Keratinocyte (primary cell): ENCODE data around the gene MX2. TPM values are rescaled to one million over a fixed set of nuclear protein-coding genes. Genes with fewer than 3 reads are reported as not detected.
A peak's percentile ranks its signal among the peaks of the same experiment; 100 is the strongest.

Experiments
- DNase-seq: peaks from one replicate; pipeline ENCODE4 v3.0.0-alpha.2; 2011; ENCODE audit warnings: low read depth, missing footprints, low spot score
- FAIRE-seq: peaks from 2 replicates; lab custom pipeline; 2011; peaks lifted over from hg19 to GRCh38; lab: Jason Lieb, UNC
- H2AFZ ChIP-seq: 2 replicates; pipeline ENCODE4 v1.6.0; 2012; ENCODE audit warnings: low read length, control low read depth, inconsistent platforms; ENCODE audit not compliant: control insufficient read depth
- H3K27ac ChIP-seq: 2 replicates; pipeline ENCODE4 v1.5.1; 2011; ENCODE audit warnings: low read length; ENCODE audit not compliant: control insufficient read depth, insufficient read depth
- H3K27me3 ChIP-seq: 3 replicates; pipeline ENCODE4 v1.6.0; 2011; ENCODE audit warnings: low read length; ENCODE audit not compliant: control insufficient read depth, insufficient read depth; ENCODE audit errors: extremely low read depth
- H3K36me3 ChIP-seq, 2 experiments: 2 replicates in 1 of 2; 3 replicates in 1 of 2; pipeline ENCODE4 v1.5.1; 2011; ENCODE audit warnings: low read length in 2 of 2, mild to moderate bottlenecking in 1 of 2; ENCODE audit not compliant: control insufficient read depth in 2 of 2, insufficient read depth in 2 of 2; ENCODE audit errors: extremely low read depth in 1 of 2
- H3K4me1 ChIP-seq: 3 replicates; pipeline ENCODE4 v1.5.1; 2011; ENCODE audit warnings: low read length; ENCODE audit not compliant: control insufficient read depth, insufficient read depth; ENCODE audit errors: extremely low read depth
- H3K4me2 ChIP-seq: 3 replicates; pipeline ENCODE4 v1.6.0; 2011; ENCODE audit warnings: low read depth, low read length; ENCODE audit not compliant: control insufficient read depth, insufficient read depth; ENCODE audit errors: extremely low read depth
- H3K4me3 ChIP-seq, 3 experiments: fragments of 200-600 bp in 1 of 3; sonication (generic) in 1 of 3; 2 replicates in 2 of 3; 3 replicates in 1 of 3; pipeline ENCODE4 v1.5.1; 2011 to 2016; ENCODE audit warnings: low read length in 3 of 3, mild to moderate bottlenecking in 3 of 3, control low read depth in 2 of 3, inconsistent platforms in 1 of 3, low read depth in 1 of 3, mixed read lengths in 1 of 3, mixed run types in 1 of 3, moderate library complexity in 1 of 3; ENCODE audit not compliant: control insufficient read depth in 2 of 3, insufficient read depth in 2 of 3; ENCODE audit errors: extremely low read depth in 1 of 3
- H3K79me2 ChIP-seq: 2 replicates; pipeline ENCODE4 v1.6.0; 2012; ENCODE audit warnings: low read length; ENCODE audit not compliant: control insufficient read depth, insufficient read depth
- H3K9ac ChIP-seq: 3 replicates; pipeline ENCODE4 v1.6.0; 2011; ENCODE audit warnings: low read length; ENCODE audit not compliant: control insufficient read depth, insufficient read depth; ENCODE audit errors: extremely low read depth
- H3K9me1 ChIP-seq: 3 replicates; pipeline ENCODE4 v1.6.0; 2011; ENCODE audit warnings: low read length; ENCODE audit not compliant: control insufficient read depth, insufficient read depth; ENCODE audit errors: extremely low read depth
- H3K9me3 ChIP-seq: 2 replicates; pipeline ENCODE4 v1.5.1; 2012; ENCODE audit warnings: low read depth, low read length; ENCODE audit not compliant: control insufficient read depth
- H4K20me1 ChIP-seq: 3 replicates; pipeline ENCODE4 v1.6.0; 2011; ENCODE audit warnings: low read length; ENCODE audit not compliant: control insufficient read depth, insufficient read depth; ENCODE audit errors: extremely low read depth
- CTCF ChIP-seq, 3 experiments: IDR thresholded peaks in 1 of 3; conservative IDR thresholded peaks in 1 of 3; optimal IDR thresholded peaks in 1 of 3; 2 replicates in 2 of 3; 3 replicates in 1 of 3; pipeline versions ENCODE3 to v1.5.1; 2011; ENCODE audit warnings: low read length in 3 of 3, mild to moderate bottlenecking in 3 of 3, moderate library complexity in 2 of 3, control low read depth in 1 of 3, inconsistent platforms in 1 of 3; ENCODE audit not compliant: insufficient read depth in 2 of 3; ENCODE audit errors: extremely low read depth in 1 of 3
- EZH2 ChIP-seq: IDR thresholded peaks from one replicate; pipeline ENCODE4 v1.6.1; 2012; ENCODE audit warnings: inconsistent platforms, mild to moderate bottlenecking, low read length, moderate library complexity
- dilution Hi-C: fragments of 300-500 bp; cut with MboI; formaldehyde crosslinking; loops from one replicate; pipeline ENCODE4 v1.7.0; 2020; ENCODE audit warnings: low sequenced_read_pairs; ENCODE audit not compliant: extremely low pct_ligation_motif_present
- polyA plus RNA-seq, 5 experiments: library from polyadenylated mRNA; depleted of rRNA in 3 of 5; stranded (reverse) in 3 of 5; stranded (forward) in 1 of 5; unstranded in 1 of 5; fragments of >200 nt; gene quantifications; 1 replicate in 1 of 5; 2 replicates in 3 of 5; 3 replicates in 1 of 5; pipeline versions ENCODE4 v1.2.1 to v1.2.3, GENCODE V29; 2011 to 2012; ENCODE audit warnings: missing spikeins in 2 of 5, low read depth in 1 of 5, low replicate concordance in 1 of 5

The MX2 gene
- polyA plus RNA-seq, 1 donor (not counting 4 experiments of a cell fraction or from before 2014, with no cell fraction given): 7.1 TPM

DNA sequence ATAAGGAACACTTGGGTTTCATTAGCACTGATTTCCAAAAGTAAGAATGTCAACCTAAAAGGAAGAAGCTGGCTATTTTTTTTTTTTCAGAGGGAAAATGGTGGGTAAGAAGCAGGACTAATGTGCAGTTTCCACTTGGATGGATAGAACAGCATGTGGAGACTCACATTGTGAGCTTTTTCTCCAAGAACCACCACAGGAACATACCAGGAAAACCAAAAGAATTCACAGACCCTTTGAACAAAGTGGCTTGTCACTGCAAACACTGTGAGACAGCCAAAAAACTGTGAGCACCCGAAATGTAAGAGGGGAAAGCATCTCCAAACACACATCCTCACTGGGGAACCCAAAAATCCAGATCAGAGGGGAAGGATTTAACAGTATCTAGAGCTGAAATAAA, 48.5 kb downstream of the MX2 start:
- FAIRE-seq (no peak), DNase-seq (no peak)
- Histone ChIP-seq H3K9me3 (no peaks in the 10 kb centered on the region), H3K79me2 (no peaks in the 10 kb centered on the region), H3K4me1 (peaks cover 6% of the 10 kb centered on the region), H3K27me3 (peaks cover 3% of the 10 kb centered on the region), H4K20me1 (no peaks in the 10 kb centered on the region), H3K9ac (no peak overlapping the region), H3K4me2 (no peak overlapping the region), H3K27ac (no peak overlapping the region), H3K4me3 (no peak overlapping the region), H3K9me1 (no peaks in the 10 kb centered on the region), H3K36me3 (no peaks in the 10 kb centered on the region), H2AFZ (no peak overlapping the region)
- dilution Hi-C loops: no loop called here
- TF ChIP-seq EZH2 (no peak), CTCF (optimal IDR thresholded peaks at IDR 0.05 in 1 of 3, IDR thresholded peaks at IDR 0.05 in 1 of 3, conservative IDR thresholded peaks at IDR 0.05 in 1 of 3; ENCODE audit: extremely low read depth in 1 of 3, insufficient read depth in 2 of 3, low read length in 3 of 3) (no peak)

DNA sequence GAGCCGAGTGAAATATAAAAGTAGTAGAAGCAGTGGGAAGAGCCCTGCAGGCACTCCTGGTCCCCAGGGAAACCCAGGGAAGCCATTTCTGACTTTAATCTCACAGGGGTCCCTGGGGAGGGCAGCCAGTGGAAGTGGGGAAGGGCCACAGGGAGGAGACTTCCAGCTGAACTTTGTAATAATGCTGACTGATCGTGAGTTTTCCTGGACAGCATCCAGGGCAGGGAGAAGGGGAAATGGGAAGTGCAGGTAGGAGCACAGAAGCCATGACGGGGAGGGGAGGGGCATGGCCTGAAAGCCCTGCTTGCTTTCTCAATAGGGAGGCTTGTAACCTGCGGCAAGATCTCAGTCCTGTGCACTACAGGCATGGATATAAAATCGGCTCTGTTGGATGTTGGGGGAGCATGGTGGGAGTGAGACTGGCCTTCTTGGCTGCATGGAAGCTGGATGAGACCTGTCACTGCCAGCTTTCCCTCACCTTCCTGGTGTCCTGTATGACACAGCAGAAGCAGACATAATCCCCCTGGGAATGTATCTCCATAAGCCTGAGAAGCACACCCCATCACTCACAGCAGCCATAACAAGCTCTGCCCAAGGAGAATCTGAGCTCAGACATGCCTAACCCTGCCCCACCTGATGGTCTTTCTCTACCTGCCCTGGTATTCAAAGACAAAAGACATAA, 49.1 kb downstream of the MX2 start:
- H3K27me3 ChIP-seq: peaks cover 3% of the 10 kb centered on the region
- H3K4me1 ChIP-seq: peaks cover 6% of the 10 kb centered on the region
- FAIRE-seq: no peak
- no peaks in the 10 kb centered on the region for H3K9me3 ChIP-seq
- H2AFZ ChIP-seq: peak overlapping the region; percentile 26
- dilution Hi-C loops: no loop called here
- no peak overlapping the region for H3K27ac ChIP-seq
- H3K4me2 ChIP-seq: no peak overlapping the region
- no peaks in the 10 kb centered on the region for H3K9me1 ChIP-seq
- H3K36me3 ChIP-seq: no peaks in the 10 kb centered on the region
- no peak for DNase-seq
- H3K9ac ChIP-seq: no peak overlapping the region
- H3K4me3 ChIP-seq: no peak overlapping the region
- no peaks in the 10 kb centered on the region for H3K79me2 ChIP-seq
- TF ChIP-seq EZH2 (no peak), CTCF (optimal IDR thresholded peaks at IDR 0.05 in 1 of 3, IDR thresholded peaks at IDR 0.05 in 1 of 3, conservative IDR thresholded peaks at IDR 0.05 in 1 of 3; ENCODE audit: extremely low read depth in 1 of 3, insufficient read depth in 2 of 3, low read length in 3 of 3) (no peak)
- no peaks in the 10 kb centered on the region for H4K20me1 ChIP-seq
